SIG-M5 (cell line): ENCODE measurements around the gene RDM1.
"Not testable (repeated sequence)": the region's sequence is repeated elsewhere in the genome, so short reads cannot be mapped to it uniquely, and the experiment has no call there.

Source experiments
- DNase-seq: peaks from one replicate; lab custom pipeline; 2025; lab: John Stamatoyannopoulos, UW

RDM1 gene

DNA sequence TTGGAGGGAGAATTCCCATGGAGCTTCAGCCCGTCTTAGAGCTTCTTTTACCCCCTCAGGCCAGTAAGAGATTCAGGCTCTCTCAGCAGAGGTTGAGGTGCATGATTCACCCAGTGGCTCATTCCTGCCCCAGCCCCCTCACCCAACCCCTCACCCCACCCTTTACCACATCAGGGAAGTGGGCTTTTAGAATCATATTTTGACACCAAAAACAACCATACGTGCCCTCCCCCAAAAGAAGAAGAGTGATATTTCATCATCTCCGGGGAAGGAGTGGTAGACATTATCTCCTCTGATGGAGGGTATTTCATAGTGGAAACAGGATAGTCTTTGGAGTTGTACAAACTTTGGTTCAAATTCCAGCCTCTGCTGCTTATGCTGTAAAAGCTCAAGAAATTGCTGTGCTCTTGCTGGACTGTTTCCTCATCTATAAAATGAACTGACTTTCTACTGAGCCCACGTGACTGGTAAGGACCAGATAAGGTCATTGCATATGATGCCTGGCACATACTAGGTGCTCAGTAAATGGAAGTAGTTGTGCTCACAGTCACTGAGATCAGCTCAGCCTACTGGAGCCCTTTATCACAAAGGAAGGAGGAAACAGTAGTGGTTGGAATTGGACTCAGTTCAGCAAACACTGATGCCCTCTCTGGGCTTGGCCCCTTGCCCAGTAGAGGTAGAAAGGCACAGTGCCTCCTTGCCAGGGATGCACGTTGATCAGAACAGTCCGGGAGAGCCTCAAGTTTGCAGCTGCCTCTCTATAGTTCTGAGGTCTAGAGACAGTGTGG is 32.1 kb downstream of the RDM1 start:
- peak; percentile 49 for DNase-seq

- DNase-seq = not testable (repeated sequence)
These were observed 32.8 kb downstream of the RDM1 start for GRCh38 chr17:35897772-35898171.

GRCh38 chr17:35895636-35896587 is 34.7 kb downstream of the RDM1 start:
- no peak for DNase-seq

GRCh38 chr17:35894206-35894605 is 36.4 kb downstream of the RDM1 start:
- no peak for DNase-seq

DNA sequence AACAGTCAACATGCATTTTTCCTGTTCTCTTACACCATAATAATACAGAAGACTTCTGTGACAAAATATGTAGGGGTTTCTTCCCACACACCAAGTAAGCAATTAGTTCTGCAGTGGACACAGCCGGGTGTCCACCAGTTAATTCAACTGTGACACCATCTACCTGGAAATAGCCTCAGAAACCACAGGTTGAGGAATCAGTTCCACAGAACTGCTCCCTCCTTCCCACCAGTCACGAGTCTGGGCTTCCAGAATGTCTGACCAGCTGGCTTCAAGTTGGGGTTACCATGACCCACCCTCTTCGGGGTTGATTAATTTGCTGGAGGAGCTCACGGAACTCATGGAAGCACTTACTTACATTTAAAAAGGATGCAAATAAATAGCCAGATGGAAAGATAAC is 36.8 kb downstream of the RDM1 start:
- DNase-seq = no peak

- no peak for DNase-seq
These were observed 38.2 kb downstream of the RDM1 start for GRCh38 chr17:35892091-35893035.

GRCh38 chr17:35891269-35891668 is 39.3 kb downstream of the RDM1 start:
- DNase-seq = no peak

DNA sequence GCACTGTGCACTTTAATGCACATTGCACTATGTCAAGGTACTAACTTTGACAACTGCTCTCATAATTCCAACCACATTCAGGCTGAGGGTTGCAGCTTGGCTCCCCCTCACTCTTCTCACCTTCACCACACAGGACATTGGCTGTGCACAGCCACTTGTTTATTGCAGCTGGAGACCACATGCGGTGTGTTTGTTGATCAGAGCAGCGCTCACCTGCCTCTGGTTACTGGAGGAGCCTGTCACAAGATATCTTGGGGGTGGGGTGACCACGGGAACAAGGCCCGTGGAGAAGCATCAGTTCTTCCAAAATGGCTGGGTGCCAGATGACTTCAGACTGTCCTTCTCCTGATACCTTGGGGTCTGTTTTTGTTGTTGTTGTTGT is 39.8 kb downstream of the RDM1 start:
- no peak for DNase-seq

DNA sequence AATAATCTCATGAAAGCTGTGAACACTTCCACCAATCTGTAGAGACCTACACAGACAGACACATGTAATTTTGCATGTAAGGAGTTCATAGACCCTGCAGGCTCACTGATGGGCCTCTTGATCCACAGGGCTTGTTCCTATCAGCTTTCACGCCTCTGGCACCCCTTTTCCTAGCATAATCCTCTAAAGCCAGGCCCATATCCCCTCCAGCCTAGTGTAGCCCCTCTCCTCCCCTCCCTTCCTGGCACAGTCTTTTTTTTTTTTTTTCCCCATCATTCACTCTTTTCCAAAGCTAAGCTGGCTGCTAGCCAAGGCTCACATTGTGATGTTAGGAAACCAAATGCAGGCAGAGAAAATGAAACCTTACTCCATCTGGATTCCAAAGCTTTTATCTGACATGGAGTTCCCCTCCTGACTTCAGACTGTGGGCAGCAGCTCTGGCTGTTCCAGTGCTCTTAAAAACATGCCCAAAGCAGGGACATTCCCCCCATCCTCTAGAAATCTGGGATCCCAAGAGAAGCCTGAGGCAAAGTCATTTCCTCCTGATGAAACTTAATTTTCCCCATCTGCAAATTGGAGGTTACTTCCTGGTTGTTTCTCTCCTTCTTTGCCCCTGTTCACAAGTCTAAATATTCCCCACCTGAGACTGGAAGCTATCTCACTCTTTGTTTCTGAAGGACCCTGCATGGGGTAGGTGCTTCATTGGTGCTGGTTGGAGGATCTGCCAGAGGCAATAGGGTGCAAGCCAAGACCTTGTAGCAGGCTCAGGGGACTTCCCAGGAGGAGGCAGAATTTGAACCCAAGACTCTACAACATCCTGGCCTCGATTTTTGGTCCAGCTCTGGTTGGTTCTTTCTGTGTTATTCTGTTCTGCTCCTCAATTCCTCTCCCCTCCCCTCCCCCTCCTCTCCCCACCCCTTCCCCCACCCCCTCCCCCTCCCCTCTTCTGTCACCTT is 40.5 kb downstream of the RDM1 start:
- DNase-seq = no peak

DNA sequence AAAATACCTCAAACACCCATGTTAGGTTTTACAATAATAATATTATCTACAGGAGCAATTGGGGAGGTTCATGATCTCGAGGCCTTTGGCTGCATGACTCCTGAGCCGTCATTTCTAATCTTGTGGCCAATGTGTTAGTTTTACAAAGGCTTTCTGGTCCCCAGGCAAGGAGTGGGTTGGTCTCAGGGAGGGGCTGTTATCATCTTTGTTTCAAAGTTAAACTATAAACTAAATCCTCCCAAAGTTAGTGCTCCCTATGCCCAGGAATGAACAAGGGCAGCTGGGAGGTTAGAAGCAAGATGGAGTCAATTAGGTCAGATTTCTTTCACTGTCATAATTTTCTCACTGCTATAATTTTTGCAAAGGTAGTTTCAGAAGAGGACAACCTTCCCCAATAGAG is 41.3 kb downstream of the RDM1 start:
- DNase-seq = no peak

DNA sequence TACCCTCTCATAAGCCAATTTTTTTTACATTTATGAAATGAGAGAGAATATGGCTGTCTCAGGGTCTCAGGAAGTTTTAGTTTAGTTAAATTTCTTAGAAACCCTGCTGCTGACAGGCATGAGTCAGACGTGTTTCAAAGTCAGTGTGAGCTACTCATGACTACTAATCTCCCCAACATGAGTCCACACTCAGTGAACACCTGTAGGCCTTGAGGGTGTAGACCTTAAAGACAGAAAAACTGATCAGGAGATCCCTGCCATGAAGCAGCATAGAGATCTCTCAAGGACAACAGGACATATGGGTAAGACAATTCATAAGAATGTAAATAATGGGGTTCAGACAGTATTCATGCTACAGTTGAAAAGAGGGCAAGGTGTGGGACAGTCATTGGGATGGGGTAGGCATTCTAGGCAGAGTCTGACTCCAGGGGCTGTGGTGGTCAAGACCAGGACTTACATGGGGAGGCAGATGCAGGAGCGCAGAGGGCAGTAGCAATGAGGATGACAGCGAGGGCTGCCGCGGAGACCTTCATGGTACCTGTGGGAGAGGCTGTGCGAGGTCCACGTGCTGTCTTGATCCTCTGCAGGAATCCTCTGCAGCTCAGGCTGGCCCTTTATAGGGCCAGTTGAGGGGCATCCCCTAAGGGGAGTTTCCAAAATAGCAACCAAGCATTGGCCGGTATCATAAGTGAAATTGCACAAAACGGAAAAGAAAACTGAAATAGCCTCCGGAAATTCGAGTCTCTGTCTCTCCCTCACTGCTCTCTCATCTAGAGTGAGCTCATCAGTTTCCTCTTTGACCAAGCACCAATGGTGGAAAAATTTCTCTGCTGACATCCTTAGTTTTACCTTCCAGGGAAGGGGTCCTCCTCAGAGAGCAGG is 50.6 kb downstream of the RDM1 start, which contains the start of gene CCL5:
Gene CCL5, minus strand, starts transcription at position 588 of the 882 bp plus-strand sequence.
- no peak for DNase-seq

DNA sequence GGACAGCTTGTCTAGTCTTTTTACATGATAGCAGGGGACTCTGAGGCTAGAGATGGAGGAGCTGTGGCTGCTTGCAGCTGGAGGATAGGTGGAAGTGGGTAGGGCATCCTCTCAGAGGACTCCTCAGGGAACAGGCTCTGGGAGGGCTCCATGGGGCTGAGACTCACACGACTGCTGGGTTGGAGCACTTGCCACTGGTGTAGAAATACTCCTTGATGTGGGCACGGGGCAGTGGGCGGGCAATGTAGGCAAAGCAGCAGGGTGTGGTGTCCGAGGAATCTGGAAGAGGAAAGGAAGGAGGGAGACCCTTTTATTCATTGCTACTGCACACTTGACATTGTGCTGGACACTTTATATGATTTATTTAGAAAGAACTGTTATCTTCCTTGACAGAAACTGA is 52.2 kb downstream of the RDM1 start:
- no peak for DNase-seq

- no peak for DNase-seq
These were observed 53.1 kb downstream of the RDM1 start for GRCh38 chr17:35877345-35878029.

GRCh38 chr17:35876534-35876933 is 54.0 kb downstream of the RDM1 start:
- DNase-seq = no peak

DNA sequence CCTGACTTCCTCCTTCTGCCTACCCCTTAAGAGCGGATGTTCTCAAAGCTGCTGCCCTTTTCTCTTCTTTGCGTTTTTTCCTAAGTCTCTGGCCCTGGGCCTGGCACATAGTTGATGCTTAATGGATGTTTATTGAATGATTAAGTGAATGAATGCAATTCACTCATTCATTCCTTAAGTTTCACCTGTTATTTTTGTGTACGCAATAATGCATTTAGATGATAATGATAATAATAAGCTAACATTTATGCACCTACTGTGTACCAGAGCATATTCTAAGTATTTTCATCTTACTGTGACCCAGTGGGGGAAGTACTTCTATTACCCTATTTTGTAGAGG is 54.8 kb downstream of the RDM1 start:
- DNase-seq = no peak

- DNase-seq = no peak
These were observed 55.3 kb downstream of the RDM1 start for GRCh38 chr17:35875072-35875799.

GRCh38 chr17:35872196-35872980 is 58.2 kb downstream of the RDM1 start:
- no peak for DNase-seq
